GM12878 (cell line): Measurements from ENCODE around the gene LRP1B. TPM values are rescaled to one million over a fixed set of nuclear protein-coding genes. Genes with fewer than 3 reads are reported as not detected.

ENCODE experiments used
- ATAC-seq: fragments of 200-7000 bp; cut with Tn5 transposase; 3 replicates; pipeline ENCODE4 v1.9.1; 2020; ENCODE audit warnings: mild to moderate bottlenecking, moderate library complexity
- BruUV-seq: library from RNA; stranded (reverse); fragments of 400-500 nt; replicated peaks from 2 replicates; lab custom pipeline; 2021; lab: Mats Ljungman, UMichigan
- CTCF ChIA-PET: fragments of 300-600 bp; sonication (Branson Sonifier 250); formaldehyde crosslinking; extraction: SDS; loops from one replicate; lab custom pipeline; 2021; ENCODE audit warnings: inconsistent platforms; lab: Yijun Ruan, JAX
- POLR2A ChIA-PET: fragments of 350-600 bp; formaldehyde crosslinking; extraction: SDS; loops from one replicate; lab custom pipeline; 2021; ENCODE audit warnings: inconsistent platforms; lab: Charles Lee
- RAD21 ChIA-PET: fragments of 300-600 bp; sonication (Branson Sonifier 250); formaldehyde crosslinking; loops from one replicate; lab custom pipeline; 2023; ENCODE audit warnings: antibody characterized with exemption; ENCODE audit not compliant: unreplicated experiment; lab: Charles Lee
- SMC1A ChIA-PET: fragments of 300-600 bp; sonication (Branson Sonifier 250); formaldehyde crosslinking; loops from one replicate; lab custom pipeline; 2023; ENCODE audit not compliant: unreplicated experiment, uncharacterized antibody; lab: Charles Lee
- DNase-seq: peaks from one replicate; pipeline ENCODE4 v3.0.0-alpha.2; 2011; ENCODE audit warnings: low read depth, low spot score
- FAIRE-seq: peaks from 3 replicates; lab custom pipeline; 2011; peaks lifted over from hg19 to GRCh38; lab: Jason Lieb, UNC
- H2AFZ ChIP-seq: 2 replicates; pipeline ENCODE4 v1.6.0; 2011; ENCODE audit warnings: low read depth, low read length, control low read depth; ENCODE audit not compliant: control insufficient read depth
- H3K27ac ChIP-seq: 2 replicates; pipeline ENCODE4 v1.5.1; 2011; ENCODE audit warnings: control low read depth; ENCODE audit not compliant: control insufficient read depth, insufficient read depth
- H3K27me3 ChIP-seq, 2 experiments: replicated peaks in 1 of 2; 2 replicates each; pipeline versions ENCODE4 v1.6.0 to v1.6.1; 2011; ENCODE audit warnings: low read length in 1 of 2; ENCODE audit not compliant: control insufficient read depth in 2 of 2, insufficient read depth in 2 of 2
- H3K36me3 ChIP-seq, 2 experiments: 2 replicates each; pipeline ENCODE4 v1.5.1; 2011; ENCODE audit warnings: low read length in 1 of 2; ENCODE audit not compliant: control insufficient read depth in 2 of 2, insufficient read depth in 2 of 2
- H3K4me1 ChIP-seq: 2 replicates; pipeline ENCODE4 v1.6.1; 2011; ENCODE audit warnings: mild to moderate bottlenecking, low read length, moderate library complexity, mixed read lengths; ENCODE audit not compliant: control insufficient read depth, insufficient read depth
- H3K4me2 ChIP-seq: 2 replicates; pipeline ENCODE4 v1.6.0; 2011; ENCODE audit warnings: control low read depth; ENCODE audit not compliant: control insufficient read depth, insufficient read depth
- H3K4me3 ChIP-seq: fragments of 200-600 bp; sonication (generic); 2 replicates; pipeline ENCODE4 v1.5.1; 2016
- H3K79me2 ChIP-seq: 2 replicates; pipeline ENCODE4 v1.6.0; 2011; ENCODE audit warnings: low read length; ENCODE audit not compliant: control insufficient read depth, insufficient read depth
- H3K9ac ChIP-seq: 2 replicates; pipeline ENCODE4 v1.8.0; 2011; ENCODE audit warnings: low read length, control low read depth, mixed read lengths; ENCODE audit not compliant: control insufficient read depth, insufficient read depth
- H3K9me3 ChIP-seq: replicated peaks from 3 replicates; pipeline ENCODE4 v1.5.1; 2011; ENCODE audit warnings: mild to moderate bottlenecking, low read length; ENCODE audit not compliant: control insufficient read depth, insufficient read depth
- H4K20me1 ChIP-seq: 2 replicates; pipeline ENCODE4 v1.6.0; 2011; ENCODE audit not compliant: control insufficient read depth, insufficient read depth
- CREM ChIP-seq: IDR thresholded peaks from 2 replicates; pipeline ENCODE4 v1.6.1; 2014; ENCODE audit warnings: antibody characterized with exemption, low read depth
- GABPA ChIP-seq: IDR thresholded peaks from 2 replicates; pipeline ENCODE4 v1.6.1; 2014; ENCODE audit warnings: antibody characterized with exemption, low read depth, mild to moderate bottlenecking, inconsistent platforms
- SP1 ChIP-seq: IDR thresholded peaks from one replicate; pipeline ENCODE4 v1.6.1; 2011; ENCODE audit warnings: low read depth, low read length
- TCF7 ChIP-seq: IDR thresholded peaks from 2 replicates; pipeline ENCODE4 v1.6.1; 2014; ENCODE audit warnings: antibody characterized with exemption, borderline replicate concordance
- WGBS: methylation state at CpG from one replicate; pipeline ENCODE4 v1.1.6; 2016; ENCODE audit warnings: low lambda C conversion rate; ENCODE audit not compliant: insufficient replicate concordance, insufficient coverage; ENCODE audit errors: missing lambda C conversion rate; 5-methylcytosine and 5-hydroxymethylcytosine counted together
- in situ Hi-C: fragments of 300-500 bp; cut with MboI; formaldehyde crosslinking; loops from 9 replicates; pipeline ENCODE4 v1.14.3; 2018; ENCODE audit warnings: mixed read lengths
- intact Hi-C: fragments of 100-400 bp; cut with micrococcal nuclease; formaldehyde crosslinking; loops from one replicate; pipeline ENCODE4 v1.14.2; 2022; ENCODE audit not compliant: unreplicated experiment
- polyA plus RNA-seq, 11 experiments: library from polyadenylated mRNA; depleted of rRNA in 4 of 11; unstranded in 6 of 11; stranded (reverse) in 5 of 11; fragments of >200 nt; fragmentation: Nextera tagmentation in 4 of 11; fragmentation: Illumina TruSeq in 1 of 11; extraction: Ambion mirVana in 4 of 11; extraction: Trizol in 1 of 11; gene quantifications; 1 replicate in 1 of 11; 2 replicates in 10 of 11; pipeline versions ENCODE4 v1.2.1 to v1.2.3, GENCODE V29; 2011 to 2016; ENCODE audit warnings: inconsistent platforms in 2 of 11, missing spikeins in 2 of 11, low read depth in 1 of 11
- total RNA-seq, 4 experiments: library from RNA; depleted of rRNA in 3 of 4; stranded (reverse); fragments of >200 nt in 3 of 4; fragmentation: Illumina TruSeq in 1 of 4; extraction: Trizol in 1 of 4; gene quantifications; 2 replicates each; pipeline versions ENCODE4 v1.2.1 to v1.2.3, GENCODE V29; 2013 to 2021
- TF ChIP-seq, protein P1 (sequence below): fragments of 150-350 bp; IDR thresholded peaks from 2 replicates; pipeline ENCODE4 v1.6.1; 2014; ENCODE audit warnings: mild to moderate bottlenecking, low read depth, low read length
- TF ChIP-seq, protein P2 (sequence below): IDR thresholded peaks from 2 replicates; pipeline ENCODE4 v1.6.1; 2012; ENCODE audit warnings: mild to moderate bottlenecking, low read depth, low read length
- TF ChIP-seq, protein P3 (sequence below): fragments of 450-650 bp; IDR thresholded peaks from 2 replicates; pipeline ENCODE4 v1.6.1; 2017; ENCODE audit warnings: mild to moderate bottlenecking, low read depth, inconsistent platforms; ENCODE audit not compliant: poor library complexity, severe bottlenecking

LRP1B gene
- total and polyA plus RNA-seq, 10 of the 15 experiments (the other 5 are each of a cell fraction or from before 2014, with no cell fraction given), result under 0.01 to 0.06 (median 0.03) TPM; not detected in 5

DNA sequence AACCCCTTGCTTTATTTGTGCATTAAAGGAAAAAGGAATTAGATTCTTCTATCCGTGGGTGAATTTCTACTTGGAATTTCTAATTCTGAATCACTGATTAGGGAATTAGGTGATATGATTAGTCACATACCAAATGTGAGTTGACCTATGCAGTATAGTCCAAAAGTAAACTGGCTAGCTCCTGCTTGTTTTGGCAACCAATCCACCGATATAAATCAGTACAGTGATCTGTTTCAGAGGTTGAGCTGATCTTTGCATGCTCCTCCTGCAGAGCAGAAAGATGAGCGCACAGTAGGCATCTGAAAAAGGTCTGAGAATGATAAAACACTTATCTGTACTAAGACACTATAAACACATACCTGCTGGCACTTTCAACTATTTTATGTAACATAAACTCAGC lies 86.6 kb downstream of the LRP1B start:
- CTCF ChIA-PET, result interaction anchor here (0.7 kb wide), 1 partner anchor 32 kb away, joined by 3 read pairs; no protein-coding TSS in a partner anchor
- Histone ChIP-seq H3K27ac (no peak overlapping the region), H3K4me2 (no peak overlapping the region), H3K36me3 (no peaks in the 10 kb centered on the region), H3K9ac (no peak overlapping the region), H3K9me3 (no peaks in the 10 kb centered on the region), H3K4me3 (no peak overlapping the region), H2AFZ (no peak overlapping the region), H3K27me3 (no peaks in the 10 kb centered on the region), H4K20me1 (no peaks in the 10 kb centered on the region), H3K79me2 (no peaks in the 10 kb centered on the region), H3K4me1 (no peaks in the 10 kb centered on the region)
- TF ChIP-seq, protein P1, sequence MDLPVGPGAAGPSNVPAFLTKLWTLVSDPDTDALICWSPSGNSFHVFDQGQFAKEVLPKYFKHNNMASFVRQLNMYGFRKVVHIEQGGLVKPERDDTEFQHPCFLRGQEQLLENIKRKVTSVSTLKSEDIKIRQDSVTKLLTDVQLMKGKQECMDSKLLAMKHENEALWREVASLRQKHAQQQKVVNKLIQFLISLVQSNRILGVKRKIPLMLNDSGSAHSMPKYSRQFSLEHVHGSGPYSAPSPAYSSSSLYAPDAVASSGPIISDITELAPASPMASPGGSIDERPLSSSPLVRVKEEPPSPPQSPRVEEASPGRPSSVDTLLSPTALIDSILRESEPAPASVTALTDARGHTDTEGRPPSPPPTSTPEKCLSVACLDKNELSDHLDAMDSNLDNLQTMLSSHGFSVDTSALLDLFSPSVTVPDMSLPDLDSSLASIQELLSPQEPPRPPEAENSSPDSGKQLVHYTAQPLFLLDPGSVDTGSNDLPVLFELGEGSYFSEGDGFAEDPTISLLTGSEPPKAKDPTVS, result no peak
- TF ChIP-seq, protein P2, sequence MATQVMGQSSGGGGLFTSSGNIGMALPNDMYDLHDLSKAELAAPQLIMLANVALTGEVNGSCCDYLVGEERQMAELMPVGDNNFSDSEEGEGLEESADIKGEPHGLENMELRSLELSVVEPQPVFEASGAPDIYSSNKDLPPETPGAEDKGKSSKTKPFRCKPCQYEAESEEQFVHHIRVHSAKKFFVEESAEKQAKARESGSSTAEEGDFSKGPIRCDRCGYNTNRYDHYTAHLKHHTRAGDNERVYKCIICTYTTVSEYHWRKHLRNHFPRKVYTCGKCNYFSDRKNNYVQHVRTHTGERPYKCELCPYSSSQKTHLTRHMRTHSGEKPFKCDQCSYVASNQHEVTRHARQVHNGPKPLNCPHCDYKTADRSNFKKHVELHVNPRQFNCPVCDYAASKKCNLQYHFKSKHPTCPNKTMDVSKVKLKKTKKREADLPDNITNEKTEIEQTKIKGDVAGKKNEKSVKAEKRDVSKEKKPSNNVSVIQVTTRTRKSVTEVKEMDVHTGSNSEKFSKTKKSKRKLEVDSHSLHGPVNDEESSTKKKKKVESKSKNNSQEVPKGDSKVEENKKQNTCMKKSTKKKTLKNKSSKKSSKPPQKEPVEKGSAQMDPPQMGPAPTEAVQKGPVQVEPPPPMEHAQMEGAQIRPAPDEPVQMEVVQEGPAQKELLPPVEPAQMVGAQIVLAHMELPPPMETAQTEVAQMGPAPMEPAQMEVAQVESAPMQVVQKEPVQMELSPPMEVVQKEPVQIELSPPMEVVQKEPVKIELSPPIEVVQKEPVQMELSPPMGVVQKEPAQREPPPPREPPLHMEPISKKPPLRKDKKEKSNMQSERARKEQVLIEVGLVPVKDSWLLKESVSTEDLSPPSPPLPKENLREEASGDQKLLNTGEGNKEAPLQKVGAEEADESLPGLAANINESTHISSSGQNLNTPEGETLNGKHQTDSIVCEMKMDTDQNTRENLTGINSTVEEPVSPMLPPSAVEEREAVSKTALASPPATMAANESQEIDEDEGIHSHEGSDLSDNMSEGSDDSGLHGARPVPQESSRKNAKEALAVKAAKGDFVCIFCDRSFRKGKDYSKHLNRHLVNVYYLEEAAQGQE, result no peak
- no peak for TF ChIP-seq CREM
- TF ChIP-seq, protein P3, sequence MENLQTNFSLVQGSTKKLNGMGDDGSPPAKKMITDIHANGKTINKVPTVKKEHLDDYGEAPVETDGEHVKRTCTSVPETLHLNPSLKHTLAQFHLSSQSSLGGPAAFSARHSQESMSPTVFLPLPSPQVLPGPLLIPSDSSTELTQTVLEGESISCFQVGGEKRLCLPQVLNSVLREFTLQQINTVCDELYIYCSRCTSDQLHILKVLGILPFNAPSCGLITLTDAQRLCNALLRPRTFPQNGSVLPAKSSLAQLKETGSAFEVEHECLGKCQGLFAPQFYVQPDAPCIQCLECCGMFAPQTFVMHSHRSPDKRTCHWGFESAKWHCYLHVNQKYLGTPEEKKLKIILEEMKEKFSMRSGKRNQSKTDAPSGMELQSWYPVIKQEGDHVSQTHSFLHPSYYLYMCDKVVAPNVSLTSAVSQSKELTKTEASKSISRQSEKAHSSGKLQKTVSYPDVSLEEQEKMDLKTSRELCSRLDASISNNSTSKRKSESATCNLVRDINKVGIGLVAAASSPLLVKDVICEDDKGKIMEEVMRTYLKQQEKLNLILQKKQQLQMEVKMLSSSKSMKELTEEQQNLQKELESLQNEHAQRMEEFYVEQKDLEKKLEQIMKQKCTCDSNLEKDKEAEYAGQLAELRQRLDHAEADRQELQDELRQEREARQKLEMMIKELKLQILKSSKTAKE, result no peak
- TF ChIP-seq GABPA, result no peak
- no peak for TF ChIP-seq TCF7
- TF ChIP-seq SP1, result no peak
- SMC1A ChIA-PET, result no interaction called here
- no peak for ATAC-seq
- in situ Hi-C loops (no loop called here), intact Hi-C loops (no loop called here)
- RAD21 ChIA-PET, result no interaction called here
- DNase-seq, result no peak
- FAIRE-seq, result no peak
- 7% methylated on average over 3 of the region's 3 CpGs for WGBS
- BruUV-seq, result no TSS peak
- POLR2A ChIA-PET, result no interaction called here
